G401 (cell line): ENCODE results near the gene EML3. TPM values are rescaled to one million over a fixed set of nuclear protein-coding genes. Genes with fewer than 3 reads are reported as not detected.
"Not testable (repeated sequence)": the region's sequence is repeated elsewhere in the genome, so short reads cannot be mapped to it uniquely, and the experiment has no call there.

Experiments used
- DNase-seq: peaks from one replicate; pipeline ENCODE4 v3.0.0-alpha.2; 2015; ENCODE audit warnings: low spot score
- in situ Hi-C: cut with HindIII; loops from 2 replicates; pipeline ENCODE4 v1.10.0; 2016; ENCODE audit warnings: low sequenced_read_pairs, mixed read lengths
- total RNA-seq: library from RNA; depleted of rRNA; stranded (reverse); fragments of >200 nt; shearing (Covaris generic); gene quantifications from 2 replicates; pipeline ENCODE4 v1.2.3, GENCODE V29; 2014

EML3 gene
- total RNA-seq, 1 experiment from 2014 or later = 55.7 TPM

GRCh38 chr11:62575837-62576236, 36.7 kb downstream of the EML3 start:
- DNase-seq = no peak
- in situ Hi-C loops = no loop called here

DNA sequence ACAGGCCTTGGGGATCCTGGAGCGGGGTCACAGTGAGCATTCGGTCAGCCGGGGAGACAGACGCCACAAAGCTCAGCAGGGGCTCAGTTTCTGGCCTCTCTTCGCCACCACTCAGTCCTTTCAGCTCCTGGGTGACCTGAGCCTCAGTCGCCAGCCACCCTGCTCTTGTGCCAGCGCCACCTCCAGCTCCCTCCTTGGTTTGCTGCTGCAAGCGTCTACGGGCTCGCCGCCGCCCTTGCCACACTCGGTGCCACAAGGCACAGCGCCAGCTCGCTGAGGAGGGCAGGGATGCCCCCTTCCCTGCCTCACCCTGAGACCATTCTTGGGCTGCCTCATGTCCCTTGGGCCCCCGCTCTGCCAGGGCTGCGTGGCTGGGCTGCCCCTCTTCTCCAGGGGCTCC, 37.4 kb downstream of the EML3 start:
- in situ Hi-C loops = no loop called here
- DNase-seq = peak; percentile 45

DNA sequence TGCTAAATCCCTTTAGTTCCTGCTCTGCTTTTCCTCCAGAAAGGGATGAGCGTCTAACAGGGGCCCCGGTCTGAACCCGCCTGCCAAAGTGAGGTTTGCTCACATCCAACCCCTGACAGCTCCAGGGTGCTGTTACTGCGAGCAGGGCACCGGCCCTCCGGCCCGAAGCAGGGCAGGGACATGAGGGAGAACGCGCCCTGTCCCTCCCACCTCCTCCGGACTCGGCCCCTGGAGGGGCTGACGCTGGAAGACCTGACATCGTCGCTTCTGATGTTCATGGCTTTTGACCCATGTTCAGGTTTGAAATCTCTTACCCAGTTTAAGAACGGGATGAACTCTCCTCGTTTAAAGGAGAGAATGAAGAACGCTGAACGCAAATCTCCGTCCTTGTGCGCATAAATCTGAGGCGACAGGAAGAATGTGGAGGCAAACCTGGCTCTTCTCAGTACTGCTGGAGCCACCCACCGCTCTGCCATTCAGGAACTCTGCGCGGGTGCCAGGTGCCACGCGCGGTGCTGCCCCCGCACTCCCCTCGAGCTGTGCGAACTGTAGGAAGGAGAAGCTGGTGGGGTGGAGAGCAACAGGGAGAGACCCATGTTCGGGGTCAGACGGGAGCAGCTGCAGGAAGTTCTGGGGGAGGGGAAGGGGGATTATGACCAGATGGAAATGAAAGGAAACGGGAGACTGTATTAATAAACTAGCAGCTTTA, 38.1 kb downstream of the EML3 start:
- in situ Hi-C loops = loop anchor here (25.0 kb wide), 1 partner anchor 137 kb away; no protein-coding TSS in a partner anchor
- no peak for DNase-seq

GRCh38 chr11:62573592-62574362, 38.8 kb downstream of the EML3 start, which contains the start of gene EEF1G:
TSS of gene EEF1G (minus strand) at chr11:62573891. CDS start at chr11:62573842, 49 bp downstream.
- in situ Hi-C loops = loop anchor here (25.0 kb wide), 1 partner anchor 136 kb away; no protein-coding TSS in a partner anchor
- peak; percentile 100 for DNase-seq

DNA sequence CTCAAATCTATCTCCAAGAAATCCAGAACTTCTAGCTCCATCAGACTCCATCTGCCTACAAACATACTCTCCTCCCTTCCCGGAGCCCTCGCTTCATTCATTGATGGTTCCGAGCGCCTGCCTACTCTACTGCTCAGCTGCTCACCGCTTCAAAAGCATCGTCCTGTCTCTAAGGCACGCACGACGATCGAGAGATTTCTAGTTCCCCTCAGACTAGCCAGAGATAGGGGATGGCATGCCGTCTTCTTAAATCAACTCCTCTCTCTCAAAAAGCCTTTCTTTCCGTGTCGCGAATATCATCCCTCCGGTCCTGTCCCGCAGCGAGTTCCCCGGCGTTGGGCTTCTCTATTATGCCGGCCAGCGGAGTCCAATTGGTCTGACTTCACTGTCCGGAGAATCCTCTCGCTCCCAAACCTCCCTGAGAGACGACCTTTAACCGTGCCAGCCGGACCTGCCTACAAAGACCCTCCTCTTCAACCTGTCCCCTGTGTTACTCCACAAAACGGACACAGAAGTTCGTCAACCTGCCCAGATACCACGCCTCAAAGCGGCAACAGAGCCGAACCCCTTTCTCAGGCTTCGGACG, 39.5 kb downstream of the EML3 start:
- no peak for DNase-seq
- in situ Hi-C loops = loop anchor here (25.0 kb wide), 1 partner anchor 136 kb away; no protein-coding TSS in a partner anchor

- DNase-seq = no peak
- in situ Hi-C loops = loop anchor here (25.0 kb wide), 1 partner anchor 135 kb away; no protein-coding TSS in a partner anchor
Measured at GRCh38 chr11:62572431-62572830, 40.1 kb downstream of the EML3 start.

GRCh38 chr11:62571493-62571892, 41.1 kb downstream of the EML3 start:
- DNase-seq = not testable (repeated sequence)
- in situ Hi-C loops = loop anchor here (25.0 kb wide), 1 partner anchor 134 kb away; no protein-coding TSS in a partner anchor

DNA sequence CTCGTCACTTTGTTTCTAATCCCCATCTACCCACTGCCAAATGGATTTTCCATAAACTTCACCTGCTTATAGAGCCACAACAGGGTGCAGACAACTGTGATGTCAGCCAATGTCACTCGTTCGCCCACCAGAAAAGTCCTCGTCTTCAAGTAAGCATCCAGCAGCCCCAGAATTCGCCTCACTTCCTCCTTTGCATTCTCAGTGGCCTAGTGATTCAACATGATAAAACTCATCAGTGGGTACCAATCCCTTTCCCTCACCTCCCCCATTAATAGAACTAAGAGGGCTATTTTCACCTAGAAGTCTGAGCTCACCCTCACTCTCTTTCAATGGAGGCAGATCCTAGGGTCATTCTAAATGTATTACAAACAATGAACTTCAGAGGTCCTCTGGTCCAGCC, 41.7 kb downstream of the EML3 start:
- DNase-seq = not testable (repeated sequence)
- in situ Hi-C loops = loop anchor here (25.0 kb wide), 1 partner anchor 134 kb away; no protein-coding TSS in a partner anchor

- DNase-seq = no peak
- in situ Hi-C loops = loop anchor here (25.0 kb wide), 1 partner anchor 132 kb away; no protein-coding TSS in a partner anchor
Measured at GRCh38 chr11:62569611-62570010, 43.0 kb downstream of the EML3 start.

GRCh38 chr11:62567018-62567633, 45.4 kb downstream of the EML3 start:
- DNase-seq = no peak
- in situ Hi-C loops = loop anchor here (25.0 kb wide), 1 partner anchor 130 kb away; no protein-coding TSS in a partner anchor

- in situ Hi-C loops = loop anchor here (25.0 kb wide), 1 partner anchor 129 kb away; no protein-coding TSS in a partner anchor
- no peak for DNase-seq
Measured at GRCh38 chr11:62566247-62566646, 46.3 kb downstream of the EML3 start.

- no peak for DNase-seq
- in situ Hi-C loops = loop anchor here (25.0 kb wide), 1 partner anchor 128 kb away; no protein-coding TSS in a partner anchor
Measured at GRCh38 chr11:62565100-62565802, 47.3 kb downstream of the EML3 start.

DNA sequence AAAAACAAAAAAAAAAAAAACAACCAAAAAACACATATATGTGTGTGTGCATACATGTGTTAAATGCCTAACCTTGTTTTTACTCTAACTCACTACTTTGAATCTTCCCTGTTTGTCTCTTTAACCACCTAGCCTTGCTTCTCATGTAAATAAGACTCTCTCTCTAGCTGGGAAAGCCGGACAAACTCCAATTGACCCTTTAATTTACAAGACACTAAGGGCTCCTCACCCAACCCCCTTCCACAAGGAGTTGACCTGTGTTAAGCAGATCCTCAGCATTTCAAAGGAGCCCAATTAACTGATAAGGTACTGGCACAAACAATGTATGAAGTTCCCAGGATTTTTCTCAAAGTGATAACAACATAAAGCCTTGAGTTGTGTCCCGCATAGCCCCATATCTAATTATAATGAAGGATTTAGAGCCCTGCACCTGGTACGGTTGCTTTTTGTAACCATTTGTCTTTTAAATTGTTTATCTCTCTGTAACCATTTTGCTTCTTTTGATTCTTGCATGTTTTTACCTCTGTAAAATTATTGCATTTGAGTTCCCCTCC, 50.8 kb downstream of the EML3 start:
- DNase-seq = not testable (repeated sequence)
- in situ Hi-C loops = loop anchor here (25.0 kb wide), 1 partner anchor 124 kb away; no protein-coding TSS in a partner anchor

GRCh38 chr11:62560566-62561103, 51.9 kb downstream of the EML3 start:
- in situ Hi-C loops = loop anchor here (25.0 kb wide), 1 partner anchor 123 kb away; no protein-coding TSS in a partner anchor
- DNase-seq = peak; percentile 76

DNA sequence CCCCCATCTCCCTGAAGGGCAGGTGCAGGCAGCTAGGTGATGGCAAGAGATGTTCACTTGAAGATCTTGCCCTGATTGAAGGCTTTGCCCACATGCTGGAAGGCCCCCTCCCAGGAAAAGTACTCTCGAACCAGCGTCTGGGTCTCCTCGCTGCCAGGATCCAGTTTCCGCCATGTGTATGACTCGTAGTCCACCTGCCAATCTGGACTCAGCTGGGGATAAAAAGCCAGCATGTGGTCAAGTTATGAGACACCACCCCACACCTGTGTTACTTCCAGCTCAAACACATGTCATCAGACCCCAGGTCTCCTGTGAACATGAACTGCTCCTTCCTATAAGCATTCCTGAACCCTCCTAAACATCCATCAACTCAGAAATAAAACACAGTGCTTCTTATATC, 52.9 kb downstream of the EML3 start:
- in situ Hi-C loops = loop anchor here (25.0 kb wide), 1 partner anchor 122 kb away; no protein-coding TSS in a partner anchor
- not testable (repeated sequence) for DNase-seq

DNA sequence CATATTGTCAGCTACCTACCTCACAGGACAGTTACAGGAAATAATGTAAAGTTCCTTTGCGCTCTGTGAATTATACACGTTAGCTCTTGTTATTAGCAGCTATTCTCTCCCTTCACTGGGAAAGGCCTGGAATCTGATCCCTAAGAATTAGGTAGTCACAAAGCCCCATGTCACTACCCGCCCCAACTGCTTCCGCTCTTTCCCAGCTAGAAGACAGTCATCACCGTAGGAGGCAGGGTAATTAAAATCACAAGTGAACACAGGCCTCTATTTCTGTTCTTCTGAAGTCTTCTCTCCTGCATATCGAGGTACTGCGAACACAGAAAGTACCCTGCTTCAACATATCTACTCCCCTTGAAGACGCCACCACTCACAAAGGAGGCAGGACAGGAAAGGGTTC, 53.4 kb downstream of the EML3 start:
- no peak for DNase-seq
- in situ Hi-C loops = loop anchor here (25.0 kb wide), 1 partner anchor 122 kb away; no protein-coding TSS in a partner anchor

GRCh38 chr11:62558669-62559068, 53.9 kb downstream of the EML3 start:
- in situ Hi-C loops = loop anchor here (25.0 kb wide), 1 partner anchor 121 kb away; no protein-coding TSS in a partner anchor
- DNase-seq = no peak
